Mesenchymal stem cell (in vitro differentiated cells and primary cell): ENCODE data around the gene SERGEF.
A peak's percentile ranks its signal among the peaks of the same experiment; 100 is the strongest.

Source experiments
- DNase-seq: peaks from one replicate; pipeline ENCODE4 v3.0.0-alpha.2; 2013
- H2AFZ ChIP-seq: one replicate; pipeline ENCODE4 v1.6.1; 2013; ENCODE audit warnings: low read depth, mild to moderate bottlenecking, control low read depth, inconsistent platforms, low read length, moderate library complexity
- H2AK5ac ChIP-seq: 2 replicates; pipeline ENCODE4 v1.6.1; 2013; ENCODE audit warnings: low read length, moderate library complexity, mild to moderate bottlenecking, inconsistent platforms; ENCODE audit not compliant: severe bottlenecking
- H2BK120ac ChIP-seq: one replicate; pipeline ENCODE4 v1.6.1; 2013; ENCODE audit warnings: low read depth, mild to moderate bottlenecking, inconsistent platforms, low read length, moderate library complexity
- H2BK12ac ChIP-seq, 2 experiments: one replicate each; pipeline ENCODE4 v1.6.1; 2013; ENCODE audit warnings: inconsistent platforms in 2 of 2, low read length in 2 of 2, mild to moderate bottlenecking in 2 of 2, moderate library complexity in 2 of 2, control low read depth in 1 of 2
- H2BK15ac ChIP-seq: one replicate; pipeline ENCODE4 v1.6.1; 2013; ENCODE audit warnings: mild to moderate bottlenecking, low read depth, inconsistent platforms; ENCODE audit not compliant: poor library complexity, severe bottlenecking
- H2BK5ac ChIP-seq: 2 replicates; pipeline ENCODE4 v1.6.1; 2013; ENCODE audit warnings: low read depth, mild to moderate bottlenecking, low read length, control low read depth, inconsistent platforms; ENCODE audit not compliant: poor library complexity, severe bottlenecking
- H3K14ac ChIP-seq, 2 experiments: one replicate each; pipeline ENCODE4 v1.6.1; 2013; ENCODE audit warnings: inconsistent platforms in 2 of 2, low read length in 2 of 2, control low read depth in 1 of 2, mild to moderate bottlenecking in 1 of 2, moderate library complexity in 1 of 2
- H3K18ac ChIP-seq, 2 experiments: one replicate each; pipeline ENCODE4 v1.6.1; 2013; ENCODE audit warnings: inconsistent platforms in 2 of 2, low read length in 2 of 2, control low read depth in 1 of 2, low read depth in 1 of 2, mild to moderate bottlenecking in 1 of 2
- H3K23ac ChIP-seq, 2 experiments: one replicate each; pipeline ENCODE4 v1.6.1; 2013; ENCODE audit warnings: inconsistent platforms in 2 of 2, low read length in 2 of 2, mild to moderate bottlenecking in 2 of 2, moderate library complexity in 2 of 2, control low read depth in 1 of 2
- H3K27ac ChIP-seq: 2 replicates; pipeline ENCODE4 v1.5.1; 2013; ENCODE audit warnings: mild to moderate bottlenecking, moderate library complexity, low read length, control low read depth, inconsistent platforms; ENCODE audit not compliant: poor library complexity, severe bottlenecking
- H3K27me3 ChIP-seq, 2 experiments: 2 replicates each; pipeline versions ENCODE4 v1.6.1 to v1.7.0; 2013; ENCODE audit warnings: low read length in 2 of 2, mild to moderate bottlenecking in 2 of 2, moderate library complexity in 2 of 2, control low read depth in 1 of 2, inconsistent platforms in 1 of 2; ENCODE audit not compliant: control insufficient read depth in 1 of 2, insufficient read depth in 1 of 2
- H3K36me3 ChIP-seq, 2 experiments: 2 replicates each; pipeline versions ENCODE4 v1.6.1 to v1.7.0; 2013; ENCODE audit warnings: low read length in 2 of 2, control low read depth in 1 of 2, inconsistent platforms in 1 of 2, low read depth in 1 of 2, mild to moderate bottlenecking in 1 of 2; ENCODE audit not compliant: insufficient read depth in 2 of 2, control insufficient read depth in 1 of 2
- H3K4ac ChIP-seq, 2 experiments: one replicate each; pipeline ENCODE4 v1.6.1; 2013; ENCODE audit warnings: inconsistent platforms in 2 of 2, low read length in 2 of 2, mild to moderate bottlenecking in 2 of 2, moderate library complexity in 2 of 2, control low read depth in 1 of 2, low read depth in 1 of 2
- H3K4me1 ChIP-seq: 2 replicates; pipeline ENCODE4 v1.6.1; 2013; ENCODE audit warnings: low read depth, low read length, control low read depth; ENCODE audit not compliant: control insufficient read depth, insufficient read depth
- H3K4me2 ChIP-seq: 2 replicates; pipeline ENCODE4 v1.6.1; 2013; ENCODE audit warnings: low read length, mild to moderate bottlenecking, inconsistent platforms; ENCODE audit not compliant: poor library complexity, severe bottlenecking
- H3K4me3 ChIP-seq, 2 experiments: 2 replicates each; pipeline versions ENCODE4 v1.5.1 to v1.7.0; 2013; ENCODE audit warnings: low read length in 2 of 2, mild to moderate bottlenecking in 2 of 2, control low read depth in 1 of 2, low read depth in 1 of 2; ENCODE audit not compliant: insufficient read depth in 1 of 2
- H3K79me1 ChIP-seq: replicated peaks from 2 replicates; pipeline ENCODE4 v1.6.1; 2013; ENCODE audit warnings: mild to moderate bottlenecking, control low read depth, low read length, inconsistent platforms; ENCODE audit not compliant: poor library complexity, severe bottlenecking
- H3K9ac ChIP-seq: 2 replicates; pipeline ENCODE4 v1.7.0; 2013; ENCODE audit warnings: mild to moderate bottlenecking, low read length, moderate library complexity
- H3K9me3 ChIP-seq: 2 replicates; pipeline ENCODE4 v1.7.0; 2013; ENCODE audit warnings: mild to moderate bottlenecking, low read length; ENCODE audit not compliant: control insufficient read depth
- H4K8ac ChIP-seq: one replicate; pipeline ENCODE4 v1.6.1; 2013; ENCODE audit warnings: inconsistent platforms, mild to moderate bottlenecking, low read length, moderate library complexity
- H4K91ac ChIP-seq: one replicate; pipeline ENCODE4 v1.6.1; 2013; ENCODE audit warnings: mild to moderate bottlenecking, low read length, inconsistent platforms
- WGBS: methylation state at CpG from one replicate; pipeline ENCODE4 v1.1.7; 2013; ENCODE audit warnings: mixed read lengths; 5-methylcytosine and 5-hydroxymethylcytosine counted together

SERGEF gene

GRCh38 chr11:17765356-17766072 lies 247.3 kb downstream of the SERGEF start:
- H3K79me1 ChIP-seq: no peaks in the 10 kb centered on the region
- H2BK12ac ChIP-seq: no peak overlapping the region
- H4K8ac ChIP-seq: no peak overlapping the region
- no peak overlapping the region for H3K14ac ChIP-seq
- no peak overlapping the region for H3K18ac ChIP-seq
- peaks cover 4% of the 10 kb centered on the region for H3K4me1 ChIP-seq
- 86% methylated on average over 13 of the region's 13 CpGs for WGBS
- DNase-seq: no peak
- H3K9me3 ChIP-seq: no peaks in the 10 kb centered on the region
- no peak overlapping the region for H3K23ac ChIP-seq
- no peak overlapping the region for H2BK5ac ChIP-seq
- no peak overlapping the region for H3K27ac ChIP-seq
- H2BK15ac ChIP-seq: no peak overlapping the region
- H3K27me3 ChIP-seq: peaks cover 30 to 52% of the 10 kb centered on the region in 2 experiments
- H3K36me3 ChIP-seq: no peaks in the 10 kb centered on the region
- no peak overlapping the region for H2BK120ac ChIP-seq
- H2AFZ ChIP-seq: no peak overlapping the region
- no peak overlapping the region for H3K4ac ChIP-seq
- H3K4me2 ChIP-seq: no peak overlapping the region
- H3K4me3 ChIP-seq: no peak overlapping the region
- no peak overlapping the region for H2AK5ac ChIP-seq
- H4K91ac ChIP-seq: no peak overlapping the region
- no peak overlapping the region for H3K9ac ChIP-seq

- Histone ChIP-seq H3K14ac (no peak overlapping the region), H3K23ac (no peak overlapping the region), H3K4me3 (no peak overlapping the region), H3K36me3 (no peaks in the 10 kb centered on the region), H4K8ac (no peak overlapping the region), H2BK12ac (no peak overlapping the region), H3K4ac (no peak overlapping the region), H2AFZ (no peak overlapping the region), H2BK15ac (no peak overlapping the region), H4K91ac (no peak overlapping the region), H3K9ac (no peak overlapping the region), H3K4me2 (no peak overlapping the region), H3K18ac (no peak overlapping the region), H3K4me1 (peaks cover 4% of the 10 kb centered on the region), H3K27ac (no peak overlapping the region), H3K27me3 (peaks cover 30 to 52% of the 10 kb centered on the region in 2 experiments), H2BK120ac (no peak overlapping the region), H2AK5ac (no peak overlapping the region), H3K79me1 (no peaks in the 10 kb centered on the region), H3K9me3 (no peaks in the 10 kb centered on the region), H2BK5ac (no peak overlapping the region)
- DNase-seq: no peak
- 64% methylated on average over 19 of the region's 19 CpGs for WGBS
Measured at GRCh38 chr11:17764446-17765218, 248.2 kb downstream of the SERGEF start.

- Histone ChIP-seq H3K27me3 (peaks cover 30 to 45% of the 10 kb centered on the region in 2 experiments), H3K14ac (peak overlapping the region in 1 of 2 experiments; percentile 53), H3K36me3 (no peaks in the 10 kb centered on the region), H3K9me3 (peaks cover 3% of the 10 kb centered on the region), H2AFZ (no peak overlapping the region), H2BK15ac (no peak overlapping the region), H4K91ac (peak overlapping the region; percentile 34), H2BK5ac (no peak overlapping the region), H4K8ac (peak overlapping the region; percentile 4), H2BK12ac (no peak overlapping the region), H3K79me1 (no peaks in the 10 kb centered on the region), H3K4me2 (no peak overlapping the region), H3K4me3 (no peak overlapping the region), H3K27ac (no peak overlapping the region), H3K9ac (no peak overlapping the region), H3K4me1 (peaks cover 4% of the 10 kb centered on the region), H3K18ac (no peak overlapping the region), H3K4ac (no peak overlapping the region), H3K23ac (no peak overlapping the region), H2BK120ac (no peak overlapping the region), H2AK5ac (no peak overlapping the region)
- WGBS: 51% methylated on average over 3 of the region's 3 CpGs
- DNase-seq: no peak
Measured at GRCh38 chr11:17763703-17764102, 249.1 kb downstream of the SERGEF start.

- Histone ChIP-seq H3K23ac (no peak overlapping the region), H2BK120ac (no peak overlapping the region), H3K14ac (no peak overlapping the region), H3K18ac (no peak overlapping the region), H2BK15ac (no peak overlapping the region), H4K91ac (no peak overlapping the region), H3K4me3 (no peak overlapping the region), H2AFZ (no peak overlapping the region), H2BK12ac (no peak overlapping the region), H3K27ac (no peak overlapping the region), H3K27me3 (peaks cover 30 to 46% of the 10 kb centered on the region in 2 experiments), H2AK5ac (no peak overlapping the region), H3K36me3 (no peaks in the 10 kb centered on the region), H3K4ac (no peak overlapping the region), H3K4me2 (no peak overlapping the region), H3K79me1 (no peaks in the 10 kb centered on the region), H3K4me1 (peaks cover 4% of the 10 kb centered on the region), H3K9me3 (peaks cover 8% of the 10 kb centered on the region), H3K9ac (no peak overlapping the region), H4K8ac (no peak overlapping the region), H2BK5ac (no peak overlapping the region)
- DNase-seq: no peak
- 92% methylated on average over 7 of the region's 7 CpGs for WGBS
Measured at GRCh38 chr11:17763244-17763643, 249.6 kb downstream of the SERGEF start.
